Heart left ventricle (tissue), 13 donors: Measurements from ENCODE around the gene ROPN1L.

Experiments used
- CTCF ChIP-seq, 12 donors: fragments of 200-600 bp; sonication (generic) in 4 of 12; IDR thresholded peaks; one replicate each; pipeline versions ENCODE4 v1.5.0 to v1.8.0; 2018 to 2022; ENCODE audit warnings: antibody characterized with exemption in 12 of 12, mild to moderate bottlenecking in 5 of 12
- POLR2A ChIP-seq, 2 donors: fragments of 450-650 bp; IDR thresholded peaks; one replicate each; pipeline ENCODE4 v1.6.1; 2017; ENCODE audit warnings: antibody characterized with exemption in 2 of 2, mild to moderate bottlenecking in 2 of 2, moderate library complexity in 2 of 2
- donor health status: ischemic (EF 13 %, LVEDD 7.1; RV severe dilation, severe dysfunction).
- donor health status: DM: no; HTN: yes; CAD: no.
- donor health status: DM: no; HTN: no; CAD: no.
- donor health status: ischemic (EF 25% LVEDD 6.9; RV normal size, moderate dysfunction).
- donor health status: ischemic (EF 25% LVEDD 5.7; RV mildly dilated, moderate dysfunction).
- donor health status: ischemic (EF 35%, LVEDD 5.7; RV mildly dilated, moderate dysfunction).
- donor health status: nonischemic (EF 11% LVEDD 7.7; RV severe dilation, severe dysfunction).
- donor health status: DM: yes; HTN: yes; CAD: no.
- donor health status: PGD.
- donor health status: ischemic (EF 29% LVEDD 5.4; RV normal size, mild dysfunction).
- donor health status: nonischemic (EF 23%, LVEDD 6.1; RV moderate dilation, normal function).

DNA sequence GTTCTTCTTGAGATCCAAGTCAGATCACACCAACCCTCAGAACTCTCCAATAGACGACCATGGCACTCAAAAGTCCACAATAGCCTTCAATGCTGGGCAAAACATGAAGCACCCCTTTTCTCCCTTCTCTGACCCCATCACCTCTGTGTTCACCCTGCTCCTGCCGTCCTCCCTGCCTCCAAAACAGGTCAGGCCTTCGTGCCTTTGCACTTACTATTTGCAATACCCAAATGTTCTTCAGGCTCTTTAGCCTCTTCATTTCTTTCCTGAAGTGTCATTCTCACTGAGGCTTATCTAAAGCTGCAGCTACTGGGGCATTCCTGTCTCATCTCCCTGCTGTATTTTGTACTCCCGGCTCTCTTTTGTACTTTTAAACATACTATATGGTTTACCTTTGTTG lies 2.0 kb upstream of the ROPN1L start:
- TF ChIP-seq CTCF (IDR thresholded peaks at IDR 0.05) (no peak), POLR2A (IDR thresholded peaks at IDR 0.05) (no peak)
